PC-3 (cell line): ENCODE measurements around the gene CROCC2. TPM values are rescaled to one million over a fixed set of nuclear protein-coding genes. Genes with fewer than 3 reads are reported as not detected.

ENCODE experiments used
- ATAC-seq: fragments of 200-7000 bp; cut with Tn5 transposase; 2 replicates; pipeline ENCODE4 v1.9.1; 2020; ENCODE audit warnings: mild to moderate bottlenecking, moderate library complexity
- BruUV-seq: library from RNA; stranded (reverse); fragments of 400-500 nt; replicated peaks from 2 replicates; lab custom pipeline; 2021; lab: Mats Ljungman, UMichigan
- CTCF ChIA-PET: fragments of 300-600 bp; sonication (Branson Sonifier 250); formaldehyde crosslinking; loops from one replicate; lab custom pipeline; 2022; ENCODE audit warnings: antibody characterized with exemption; lab: Charles Lee
- POLR2A ChIA-PET: fragments of 300-600 bp; sonication (Branson Sonifier 250); formaldehyde crosslinking; loops from one replicate; lab custom pipeline; 2022; ENCODE audit warnings: antibody characterized with exemption; ENCODE audit not compliant: unreplicated experiment; lab: Charles Lee
- DNase-seq: peaks from one replicate; pipeline ENCODE4 v3.0.0-alpha.2; 2015
- H2AFZ ChIP-seq: fragments of 300-600 bp; sonication (generic); 2 replicates; pipeline ENCODE4 v1.6.0; 2016; ENCODE audit warnings: antibody characterized with exemption, low read length
- H3F3A ChIP-seq: fragments of 300-600 bp; sonication (generic); one replicate; pipeline ENCODE4 v1.6.0; 2017; ENCODE audit warnings: antibody characterized with exemption, low read length, control low read depth, mild to moderate bottlenecking; ENCODE audit not compliant: unreplicated experiment
- H3K27ac ChIP-seq: fragments of 300-600 bp; sonication (generic); 2 replicates; pipeline ENCODE4 v1.5.1; 2016; ENCODE audit warnings: mild to moderate bottlenecking, low read length
- H3K27me3 ChIP-seq: fragments of 300-600 bp; sonication (generic); 2 replicates; pipeline ENCODE4 v1.6.1; 2016; ENCODE audit warnings: low read length, mixed read lengths
- H3K36me3 ChIP-seq: fragments of 300-600 bp; sonication (generic); 2 replicates; pipeline ENCODE4 v1.6.1; 2016; ENCODE audit warnings: low read depth, mixed run types, low read length, mixed read lengths
- H3K4me1 ChIP-seq: fragments of 300-600 bp; sonication (generic); 2 replicates; pipeline ENCODE4 v1.5.1; 2016; ENCODE audit warnings: low read length; ENCODE audit not compliant: insufficient read depth
- H3K4me2 ChIP-seq: fragments of 300-600 bp; sonication (generic); 2 replicates; pipeline ENCODE4 v1.6.0; 2016; ENCODE audit warnings: low read length
- H3K4me3 ChIP-seq: fragments of 300-600 bp; sonication (generic); 2 replicates; pipeline ENCODE4 v1.5.1; 2016; ENCODE audit warnings: mild to moderate bottlenecking, low read length, mixed read lengths
- H3K79me2 ChIP-seq: fragments of 300-600 bp; sonication (generic); 2 replicates; pipeline ENCODE4 v1.6.1; 2017; ENCODE audit warnings: low read length, mixed read lengths
- H3K9ac ChIP-seq: fragments of 300-600 bp; sonication (generic); 2 replicates; pipeline ENCODE4 v1.6.0; 2016; ENCODE audit warnings: mild to moderate bottlenecking, low read length
- H3K9me2 ChIP-seq: fragments of 300-600 bp; sonication (generic); replicated peaks from 2 replicates; pipeline ENCODE4 v1.6.1; 2016; ENCODE audit warnings: mixed run types, low read length, mixed read lengths
- H3K9me3 ChIP-seq: fragments of 300-600 bp; sonication (generic); 2 replicates; pipeline ENCODE4 v1.6.1; 2016; ENCODE audit warnings: low read length, mixed read lengths
- H4K20me1 ChIP-seq: fragments of 300-600 bp; sonication (generic); 2 replicates; pipeline ENCODE4 v1.6.1; 2016; ENCODE audit warnings: low read length, mixed read lengths
- EZH2 ChIP-seq: fragments of 300-600 bp; sonication (generic); IDR thresholded peaks from one replicate; pipeline ENCODE4 v1.6.1; 2017; ENCODE audit warnings: antibody characterized with exemption, mild to moderate bottlenecking, low read length; ENCODE audit not compliant: unreplicated experiment
- EZH2phosphoT487 ChIP-seq: fragments of 300-600 bp; sonication (generic); IDR thresholded peaks from 2 replicates; pipeline ENCODE4 v1.6.1; 2018; ENCODE audit warnings: mild to moderate bottlenecking, antibody characterized with exemption, low read length, borderline replicate concordance
- intact Hi-C: fragments of 100-400 bp; cut with micrococcal nuclease; formaldehyde crosslinking; loops from 2 replicates; pipeline ENCODE4 v1.9.0; 2023
- total RNA-seq: library from RNA; depleted of rRNA; stranded (reverse); fragments of >200 nt; gene quantifications from 2 replicates; pipeline ENCODE4 v1.2.3, GENCODE V29; 2014
- TF ChIP-seq, protein P1 (sequence below): fragments of 300-600 bp; sonication (generic); conservative IDR thresholded peaks from 2 replicates; pipeline ENCODE4 v1.5.1; 2017; ENCODE audit warnings: antibody characterized with exemption, low read depth, mild to moderate bottlenecking, low read length

CROCC2 gene
- total RNA-seq, 1 experiment from 2014 or later: not detected

GRCh38 chr2:241001413-241002274, 95.5 kb downstream of the CROCC2 start:
- Histone ChIP-seq H3K27me3 (no peaks in the 10 kb centered on the region), H3K79me2 (no peaks in the 10 kb centered on the region), H3K27ac (no peak overlapping the region), H3K9me3 (peaks cover 15% of the 10 kb centered on the region), H2AFZ (no peak overlapping the region), H3K9me2 (no peaks in the 10 kb centered on the region), H3K4me3 (no peak overlapping the region), H3K36me3 (no peaks in the 10 kb centered on the region; the same call in 1 of the 2 replicates), H3F3A (no peaks in the 10 kb centered on the region), H3K9ac (no peak overlapping the region), H3K4me1 (0 out of 2 replicates have a peak, but pooled peaks cover 3% of the 10 kb centered on the region), H3K4me2 (no peak overlapping the region), H4K20me1 (no peaks in the 10 kb centered on the region)
- ATAC-seq (no peak), DNase-seq (no peak)
- intact Hi-C loops: no loop called here
- TF ChIP-seq, protein P1, sequence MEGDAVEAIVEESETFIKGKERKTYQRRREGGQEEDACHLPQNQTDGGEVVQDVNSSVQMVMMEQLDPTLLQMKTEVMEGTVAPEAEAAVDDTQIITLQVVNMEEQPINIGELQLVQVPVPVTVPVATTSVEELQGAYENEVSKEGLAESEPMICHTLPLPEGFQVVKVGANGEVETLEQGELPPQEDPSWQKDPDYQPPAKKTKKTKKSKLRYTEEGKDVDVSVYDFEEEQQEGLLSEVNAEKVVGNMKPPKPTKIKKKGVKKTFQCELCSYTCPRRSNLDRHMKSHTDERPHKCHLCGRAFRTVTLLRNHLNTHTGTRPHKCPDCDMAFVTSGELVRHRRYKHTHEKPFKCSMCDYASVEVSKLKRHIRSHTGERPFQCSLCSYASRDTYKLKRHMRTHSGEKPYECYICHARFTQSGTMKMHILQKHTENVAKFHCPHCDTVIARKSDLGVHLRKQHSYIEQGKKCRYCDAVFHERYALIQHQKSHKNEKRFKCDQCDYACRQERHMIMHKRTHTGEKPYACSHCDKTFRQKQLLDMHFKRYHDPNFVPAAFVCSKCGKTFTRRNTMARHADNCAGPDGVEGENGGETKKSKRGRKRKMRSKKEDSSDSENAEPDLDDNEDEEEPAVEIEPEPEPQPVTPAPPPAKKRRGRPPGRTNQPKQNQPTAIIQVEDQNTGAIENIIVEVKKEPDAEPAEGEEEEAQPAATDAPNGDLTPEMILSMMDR: no peak
- TF ChIP-seq EZH2phosphoT487 (no peak), EZH2 (no peak)
- ChIA-PET CTCF (no interaction called here), POLR2A (no interaction called here)
- no TSS peak for BruUV-seq

DNA sequence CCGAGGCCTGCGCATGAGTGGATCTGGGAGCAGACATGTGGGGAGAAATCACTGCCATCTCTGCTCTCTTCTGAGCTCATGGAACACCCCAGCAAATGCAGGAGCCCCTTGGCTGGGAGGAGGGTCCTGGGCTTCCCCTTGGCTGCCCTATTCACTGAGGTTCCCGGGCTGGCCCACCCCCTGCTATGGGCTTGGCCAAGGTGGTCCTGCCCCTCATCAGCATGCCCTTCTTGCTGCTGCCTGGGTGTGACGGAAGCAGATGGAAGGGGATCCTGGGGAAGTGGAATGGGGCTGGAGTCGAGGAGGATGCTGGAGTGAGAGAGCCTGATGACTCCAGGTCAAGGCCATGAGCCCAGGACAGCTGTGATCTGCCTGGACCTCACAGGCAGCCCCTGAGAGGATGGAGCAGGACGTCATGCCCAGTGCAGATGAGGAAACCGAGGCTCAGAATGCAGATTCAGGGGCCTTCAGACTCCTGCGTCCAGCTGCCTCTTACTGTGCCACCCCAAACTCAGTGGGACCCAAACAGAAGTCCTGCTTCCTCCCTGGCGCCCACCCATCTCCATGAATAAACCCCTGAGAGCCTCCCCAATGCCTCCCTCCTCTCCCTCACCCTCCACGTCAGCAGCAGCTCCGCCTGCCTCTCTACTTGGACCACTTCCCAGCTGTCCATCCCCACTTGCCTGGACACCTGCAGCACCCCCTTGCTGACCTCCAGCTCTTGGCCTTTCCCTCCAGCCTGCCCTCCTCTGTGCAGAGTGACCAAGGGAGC, 96.3 kb downstream of the CROCC2 start:
- no peak overlapping the region for H3K9ac ChIP-seq
- ATAC-seq (no peak), DNase-seq (no peak)
- H3K9me2 ChIP-seq: no peaks in the 10 kb centered on the region
- ChIA-PET CTCF (no interaction called here), POLR2A (no interaction called here)
- TF ChIP-seq EZH2phosphoT487: no peak
- TF ChIP-seq, protein P1: no peak
- TF ChIP-seq EZH2: no peak
- no peaks in the 10 kb centered on the region for H3F3A ChIP-seq
- H3K27ac ChIP-seq: no peak overlapping the region
- H4K20me1 ChIP-seq: no peaks in the 10 kb centered on the region
- intact Hi-C loops: no loop called here
- no peak overlapping the region for H3K4me2 ChIP-seq
- H3K79me2 ChIP-seq: no peaks in the 10 kb centered on the region
- no peak overlapping the region for H2AFZ ChIP-seq
- no TSS peak for BruUV-seq
- no peaks in the 10 kb centered on the region for H3K27me3 ChIP-seq
- 0 out of 2 replicates have a peak, but pooled peaks cover 3% of the 10 kb centered on the region for H3K4me1 ChIP-seq
- no peaks in the 10 kb centered on the region; the same call in 1 of the 2 replicates for H3K36me3 ChIP-seq
- peaks cover 15% of the 10 kb centered on the region for H3K9me3 ChIP-seq
- H3K4me3 ChIP-seq: no peak overlapping the region

GRCh38 chr2:241003047-241003360, 96.9 kb downstream of the CROCC2 start:
- TF ChIP-seq EZH2 (no peak), EZH2phosphoT487 (no peak)
- TF ChIP-seq, protein P1: no peak
- no peaks in the 10 kb centered on the region for H4K20me1 ChIP-seq
- H3K4me1 ChIP-seq: 0 out of 2 replicates have a peak, but pooled peaks cover 1% of the 10 kb centered on the region
- H3K9me2 ChIP-seq: no peaks in the 10 kb centered on the region
- H3K79me2 ChIP-seq: no peaks in the 10 kb centered on the region
- peaks cover 15% of the 10 kb centered on the region for H3K9me3 ChIP-seq
- no peak overlapping the region for H3K27ac ChIP-seq
- no peak overlapping the region for H2AFZ ChIP-seq
- ChIA-PET POLR2A (no interaction called here), CTCF (no interaction called here)
- H3K27me3 ChIP-seq: no peaks in the 10 kb centered on the region
- intact Hi-C loops: no loop called here
- H3F3A ChIP-seq: no peaks in the 10 kb centered on the region
- no peak overlapping the region for H3K9ac ChIP-seq
- H3K4me3 ChIP-seq: no peak overlapping the region
- no TSS peak for BruUV-seq
- H3K4me2 ChIP-seq: no peak overlapping the region
- DNase-seq (no peak), ATAC-seq (no peak)
- no peaks in the 10 kb centered on the region; the same call in 1 of the 2 replicates for H3K36me3 ChIP-seq
